CD4-positive, alpha-beta memory T cell (primary cell): ENCODE measurements around the gene HOXB4. TPM values are rescaled to one million over a fixed set of nuclear protein-coding genes. Genes with fewer than 3 reads are reported as not detected.
"Not testable (repeated sequence)": the region's sequence is repeated elsewhere in the genome, so short reads cannot be mapped to it uniquely, and the experiment has no call there.

Source experiments
- CTCF ChIA-PET: fragments of 350-600 bp; sonication (Branson Sonifier 250); formaldehyde crosslinking; loops from one replicate; lab custom pipeline; 2021; ENCODE audit warnings: inconsistent platforms; ENCODE audit not compliant: partially characterized antibody; lab: Charles Lee
- POLR2A ChIA-PET: fragments of 350-600 bp; sonication (Branson Sonifier 250); formaldehyde crosslinking; loops from one replicate; lab custom pipeline; 2021; ENCODE audit not compliant: partially characterized antibody; lab: Charles Lee
- DNase-seq, 5 donors: peaks; one replicate each; pipeline versions ENCODE4 v3.0.0 to v3.0.0-alpha.2; 2020 to 2022; ENCODE audit warnings: mixed read lengths in 1 of 5
- H3K27ac ChIP-seq: one replicate; pipeline ENCODE4 v1.7.0; 2013; ENCODE audit warnings: low read depth, low read length
- H3K27me3 ChIP-seq: 2 replicates; pipeline ENCODE4 v1.7.0; 2013; ENCODE audit warnings: mild to moderate bottlenecking, low read length, moderate library complexity; ENCODE audit not compliant: insufficient read depth
- H3K36me3 ChIP-seq: 2 replicates; pipeline ENCODE4 v1.7.0; 2013; ENCODE audit warnings: mild to moderate bottlenecking, low read length, moderate library complexity; ENCODE audit not compliant: insufficient read depth
- H3K4me1 ChIP-seq: 2 replicates; pipeline ENCODE4 v1.7.0; 2013; ENCODE audit warnings: mild to moderate bottlenecking, low read length, moderate library complexity; ENCODE audit not compliant: insufficient read depth
- H3K4me3 ChIP-seq, 2 donors: one replicate each; pipeline ENCODE4 v1.7.0; 2013; ENCODE audit warnings: low read length in 2 of 2, mild to moderate bottlenecking in 1 of 2
- H3K9me3 ChIP-seq, 2 donors: one replicate each; pipeline ENCODE4 v1.7.0; 2013; ENCODE audit warnings: low read length in 2 of 2, control low read depth in 1 of 2; ENCODE audit not compliant: control insufficient read depth in 1 of 2
- H3K27ac Mint-ChIP-seq, 7 donors: one replicate each; pipeline ENCODE4 v1.8.0; 2020 to 2021; ENCODE audit warnings: mixed read lengths in 7 of 7, mild to moderate bottlenecking in 6 of 7, inconsistent platforms in 3 of 7, moderate library complexity in 3 of 7
- H3K27me3 Mint-ChIP-seq, 2 donors: one replicate each; pipeline ENCODE4 v1.8.0; 2020 to 2021; ENCODE audit warnings: mixed read lengths in 2 of 2
- H3K36me3 Mint-ChIP-seq, 2 donors: one replicate each; pipeline ENCODE4 v1.8.0; 2020 to 2021; ENCODE audit warnings: mixed read lengths in 2 of 2, inconsistent platforms in 1 of 2, mild to moderate bottlenecking in 1 of 2
- H3K4me1 Mint-ChIP-seq, 4 donors: one replicate each; pipeline ENCODE4 v1.8.0; 2020 to 2021; ENCODE audit warnings: mixed read lengths in 4 of 4, mild to moderate bottlenecking in 1 of 4
- H3K4me3 Mint-ChIP-seq, 8 donors: one replicate each; pipeline ENCODE4 v1.8.0; 2020 to 2021; ENCODE audit warnings: mixed read lengths in 8 of 8, mild to moderate bottlenecking in 7 of 8, moderate library complexity in 6 of 8, inconsistent platforms in 3 of 8
- H3K9me3 Mint-ChIP-seq, 8 donors: one replicate each; pipeline ENCODE4 v1.8.0; 2020 to 2021; ENCODE audit warnings: mixed read lengths in 8 of 8, mild to moderate bottlenecking in 5 of 8, inconsistent platforms in 3 of 8, moderate library complexity in 1 of 8
- intact Hi-C: fragments of 100-400 bp; cut with micrococcal nuclease; formaldehyde crosslinking; loops from one replicate; pipeline ENCODE4 v1.15.1; 2023
- polyA plus RNA-seq, 2 donors: library from polyadenylated mRNA; unstranded; fragments of 300-500 nt; fragmentation: Illumina TruSeq; gene quantifications; one replicate each; pipeline ENCODE4 v1.2.3, GENCODE V29; 2021
- total RNA-seq, 2 experiments: library from RNA; stranded (reverse); gene quantifications; one replicate each; pipeline ENCODE4 v1.2.3, GENCODE V29; 2021

HOXB4 gene
- total and polyA plus RNA-seq, 4 experiments from 2014 or later = 0.11 to 4.5 (median 1.6) TPM

GRCh38 chr17:48540213-48540612 lies 37.9 kb downstream of the HOXB4 start:
- H3K27ac Mint-ChIP-seq = peak overlapping the region in 6 of 7 donors; percentile 26 to 95 (median 82)

GRCh38 chr17:48539177-48539576 lies 39.0 kb downstream of the HOXB4 start:
- no peaks in the 10 kb centered on the region for H3K9me3 Mint-ChIP-seq
- POLR2A ChIA-PET = interaction anchor here (3.0 kb wide), 1 partner anchor 16 kb away, joined by 16 read pairs; no protein-coding TSS in a partner anchor
- no peak overlapping the region for H3K27ac ChIP-seq
- H3K4me3 ChIP-seq = no peak overlapping the region
- no peak for DNase-seq
- CTCF ChIA-PET = interaction anchor here (1.7 to 1.8 kb wide), 2 partner anchors 46 to 54 kb away, joined by 5 to 7 read pairs; partner anchors contain the start of gene HOXB5
- no peak overlapping the region for H3K4me3 Mint-ChIP-seq
- H3K4me1 ChIP-seq = peaks cover 6% of the 10 kb centered on the region
- peaks cover 3 to 39% (median 20%) of the 10 kb centered on the region in 4 donors for H3K4me1 Mint-ChIP-seq
- H3K36me3 Mint-ChIP-seq = peaks cover 0 to 20% of the 10 kb centered on the region in 2 donors
- no peak overlapping the region for H3K27ac Mint-ChIP-seq
- H3K27me3 ChIP-seq = no peaks in the 10 kb centered on the region
- H3K27me3 Mint-ChIP-seq = peaks cover 6% of the 10 kb centered on the region in 2 donors
- no peaks in the 10 kb centered on the region for H3K36me3 ChIP-seq
- intact Hi-C loops = no loop called here
- H3K9me3 ChIP-seq = no peaks in the 10 kb centered on the region

More at GRCh38 chr17:48540213-48540612, 37.9 kb downstream of the HOXB4 start:
- Mint-ChIP-seq H3K27me3 (peaks cover 6% of the 10 kb centered on the region in 2 donors), H3K4me1 (peaks cover 3 to 49% (median 22%) of the 10 kb centered on the region in 4 donors), H3K4me3 (peak overlapping the region in 7 of 8 donors; percentile 1 to 85 (median 68)), H3K9me3 (no peaks in the 10 kb centered on the region), H3K36me3 (peaks cover 0 to 20% of the 10 kb centered on the region in 2 donors)
- H3K27ac ChIP-seq = peak overlapping the region; percentile 5
- H3K4me1 ChIP-seq = peaks cover 12% of the 10 kb centered on the region
- intact Hi-C loops = loop anchor here (5.0 kb wide), 2 partner anchors 33 to 48 kb away; no protein-coding TSS in a partner anchor
- no peak overlapping the region for H3K4me3 ChIP-seq
- CTCF ChIA-PET = interaction anchor here (0.5 to 1.8 kb wide), 8 partner anchors 10 to 214 kb away, joined by 3 to 7 read pairs (median 3); partner anchors contain the start of gene HOXB5
- no peaks in the 10 kb centered on the region for H3K36me3 ChIP-seq
- POLR2A ChIA-PET = interaction anchor here (0.9 to 3.0 kb wide), 7 partner anchors 11 to 47 kb away, joined by 3 to 16 read pairs (median 4); no protein-coding TSS in a partner anchor
- H3K27me3 ChIP-seq = no peaks in the 10 kb centered on the region
- DNase-seq = no peak
- H3K9me3 ChIP-seq = no peaks in the 10 kb centered on the region

GRCh38 chr17:48537316-48537715 lies 40.8 kb downstream of the HOXB4 start:
- Mint-ChIP-seq H3K4me1 (peaks cover 3 to 23% (median 13%) of the 10 kb centered on the region in 4 donors), H3K36me3 (peaks cover 0 to 11% of the 10 kb centered on the region in 2 donors), H3K9me3 (no peaks in the 10 kb centered on the region), H3K4me3 (peak overlapping the region in 1 of 8 donors; percentile 52), H3K27ac (peak overlapping the region in 1 of 7 donors; percentile 40), H3K27me3 (peaks cover 0 to 7% of the 10 kb centered on the region in 2 donors)
- no peak overlapping the region for H3K27ac ChIP-seq
- POLR2A ChIA-PET = no interaction called here
- CTCF ChIA-PET = no interaction called here
- no peak for DNase-seq
- no peak overlapping the region for H3K4me3 ChIP-seq
- H3K27me3 ChIP-seq = no peaks in the 10 kb centered on the region
- H3K9me3 ChIP-seq = no peaks in the 10 kb centered on the region
- no peaks in the 10 kb centered on the region for H3K36me3 ChIP-seq
- intact Hi-C loops = no loop called here
- H3K4me1 ChIP-seq = peaks cover 6% of the 10 kb centered on the region

GRCh38 chr17:48535793-48536559 lies 42.2 kb downstream of the HOXB4 start:
- H3K36me3 Mint-ChIP-seq, H3K27ac Mint-ChIP-seq, H3K27me3 Mint-ChIP-seq, DNase-seq, H3K27ac ChIP-seq, H3K27me3 ChIP-seq, H3K4me3 ChIP-seq, H3K9me3 Mint-ChIP-seq, H3K36me3 ChIP-seq, intact Hi-C loops, H3K4me1 ChIP-seq, H3K4me3 Mint-ChIP-seq, H3K9me3 ChIP-seq, CTCF ChIA-PET: not testable (repeated sequence)
- H3K4me1 Mint-ChIP-seq = peaks cover 3 to 13% (median 8%) of the 10 kb centered on the region in 4 donors
- POLR2A ChIA-PET = interaction anchor here (0.6 kb wide), 1 partner anchor 112 kb away, joined by 4 read pairs; no protein-coding TSS in a partner anchor

- H3K27ac Mint-ChIP-seq = peak overlapping the region in 1 of 7 donors; percentile 27
- Histone ChIP-seq H3K27me3 (no peaks in the 10 kb centered on the region), H3K9me3 (no peaks in the 10 kb centered on the region), H3K4me1 (no peaks in the 10 kb centered on the region), H3K4me3 (no peak overlapping the region), H3K36me3 (no peaks in the 10 kb centered on the region), H3K27ac (no peak overlapping the region)
- H3K4me1 Mint-ChIP-seq = no peaks in the 10 kb centered on the region
- ChIA-PET POLR2A (no interaction called here), CTCF (interaction anchor here (1.5 kb wide), 1 partner anchor 31 kb away, joined by 3 read pairs; no protein-coding TSS in a partner anchor)
- no peak overlapping the region for H3K4me3 Mint-ChIP-seq
- no peak for DNase-seq
- H3K27me3 Mint-ChIP-seq = peaks cover 0 to 6% of the 10 kb centered on the region in 2 donors
- H3K9me3 Mint-ChIP-seq = no peaks in the 10 kb centered on the region
- intact Hi-C loops = no loop called here
- H3K36me3 Mint-ChIP-seq = no peaks in the 10 kb centered on the region
These were observed 45.9 kb downstream of the HOXB4 start for GRCh38 chr17:48532261-48532660.

GRCh38 chr17:48530887-48531272 lies 47.3 kb downstream of the HOXB4 start, which contains the start of gene HOXB1:
TSS of gene HOXB1 (minus strand) at chr17:48531011. CDS start at chr17:48530904, 107 bp downstream.
- ChIA-PET POLR2A (no interaction called here), CTCF (no interaction called here)
- H3K9me3 Mint-ChIP-seq = no peaks in the 10 kb centered on the region
- no peak within 1 kb of the TSS for H3K4me3 Mint-ChIP-seq
- Histone ChIP-seq H3K27ac (no peak within 1 kb of the TSS), H3K4me1 (no peaks in the 10 kb centered on the region), H3K9me3 (no peaks in the 10 kb centered on the region), H3K4me3 (no peak within 1 kb of the TSS), H3K27me3 (no peaks in the 10 kb centered on the region), H3K36me3 (no peaks in the 10 kb centered on the region)
- peaks cover 0 to 9% (median 1%) of the 10 kb centered on the region in 4 donors for H3K4me1 Mint-ChIP-seq
- no peak for DNase-seq
- peaks cover 9 to 12% of the 10 kb centered on the region in 2 donors for H3K27me3 Mint-ChIP-seq
- intact Hi-C loops = no loop called here
- peak within 1 kb of the TSS in 1 of 7 donors; percentile 60 for H3K27ac Mint-ChIP-seq
- H3K36me3 Mint-ChIP-seq = no peaks in the 10 kb centered on the region

- Histone ChIP-seq H3K4me3 (no peak overlapping the region), H3K36me3 (no peaks in the 10 kb centered on the region), H3K4me1 (no peaks in the 10 kb centered on the region), H3K9me3 (no peaks in the 10 kb centered on the region), H3K27me3 (no peaks in the 10 kb centered on the region), H3K27ac (no peak overlapping the region)
- Mint-ChIP-seq H3K9me3 (no peaks in the 10 kb centered on the region), H3K27ac (no peak overlapping the region), H3K36me3 (no peaks in the 10 kb centered on the region), H3K27me3 (peaks cover 13% of the 10 kb centered on the region in 2 donors), H3K4me1 (peaks cover 0 to 11% (median 1%) of the 10 kb centered on the region in 4 donors), H3K4me3 (no peak overlapping the region)
- ChIA-PET POLR2A (no interaction called here), CTCF (no interaction called here)
- no peak for DNase-seq
- intact Hi-C loops = no loop called here
These were observed 47.8 kb downstream of the HOXB4 start for GRCh38 chr17:48530208-48530886.
